Smooth muscle cell (in vitro differentiated cells): ENCODE results near the gene CD226. TPM values are rescaled to one million over a fixed set of nuclear protein-coding genes. Genes with fewer than 3 reads are reported as not detected.
"Not testable (repeated sequence)": the region's sequence is repeated elsewhere in the genome, so short reads cannot be mapped to it uniquely, and the experiment has no call there.

Source experiments
- DNase-seq: peaks from one replicate; lab custom pipeline; 2025; ENCODE audit not compliant: unreplicated experiment; lab: John Stamatoyannopoulos, UW
- H2AFZ ChIP-seq: fragments of 200-600 bp; sonication (generic); 2 replicates; pipeline ENCODE4 v1.6.0; 2016; ENCODE audit warnings: antibody characterized with exemption, low read depth, mild to moderate bottlenecking
- H3F3A ChIP-seq: fragments of 200-600 bp; sonication (generic); 2 replicates; pipeline ENCODE4 v1.6.0; 2017; ENCODE audit warnings: antibody characterized with exemption, low read depth
- H3K27ac ChIP-seq: fragments of 200-600 bp; sonication (generic); 2 replicates; pipeline ENCODE4 v1.5.1; 2016; ENCODE audit warnings: low read depth, mild to moderate bottlenecking
- H3K27me3 ChIP-seq: fragments of 200-600 bp; sonication (generic); 2 replicates; pipeline ENCODE4 v1.6.1; 2016; ENCODE audit warnings: low read depth, mild to moderate bottlenecking
- H3K36me3 ChIP-seq: fragments of 200-600 bp; sonication (generic); 2 replicates; pipeline ENCODE4 v1.5.1; 2016; ENCODE audit warnings: low read depth
- H3K4me1 ChIP-seq: fragments of 200-600 bp; sonication (generic); 2 replicates; pipeline ENCODE4 v1.5.1; 2016; ENCODE audit warnings: low read depth
- H3K4me2 ChIP-seq: fragments of 200-600 bp; sonication (generic); 2 replicates; pipeline ENCODE4 v1.6.0; 2016; ENCODE audit warnings: mild to moderate bottlenecking
- H3K4me3 ChIP-seq: fragments of 200-600 bp; sonication (generic); 2 replicates; pipeline ENCODE4 v1.5.1; 2016; ENCODE audit warnings: mild to moderate bottlenecking
- H3K79me2 ChIP-seq: fragments of 200-600 bp; sonication (generic); 2 replicates; pipeline ENCODE4 v1.6.0; 2016; ENCODE audit warnings: low read depth, mild to moderate bottlenecking
- H3K9ac ChIP-seq: fragments of 200-600 bp; sonication (generic); 2 replicates; pipeline ENCODE4 v1.6.0; 2016; ENCODE audit warnings: low read depth
- H3K9me3 ChIP-seq: fragments of 200-600 bp; sonication (generic); replicated peaks from 2 replicates; pipeline ENCODE4 v1.5.1; 2016; ENCODE audit warnings: low read depth
- H4K20me1 ChIP-seq: fragments of 200-600 bp; sonication (generic); 2 replicates; pipeline ENCODE4 v1.6.0; 2016; ENCODE audit warnings: low read depth
- CTCF ChIP-seq: fragments of 200-600 bp; sonication (generic); IDR thresholded peaks from 2 replicates; pipeline ENCODE4 v1.5.1; 2017; ENCODE audit warnings: borderline replicate concordance, mild to moderate bottlenecking, antibody characterized with exemption; ENCODE audit not compliant: insufficient read depth, poor library complexity, severe bottlenecking
- WGBS: methylation state at CpG from one replicate; pipeline ENCODE4 v1.1.7; 2016; ENCODE audit warnings: low lambda C conversion rate; 5-methylcytosine and 5-hydroxymethylcytosine counted together
- polyA plus RNA-seq: library from polyadenylated mRNA; unstranded; fragments of >200 nt; fragmentation: Nextera tagmentation; extraction: Ambion mirVana; gene quantifications from 2 replicates; pipeline ENCODE4 v1.2.1, GENCODE V29; 2016
- total RNA-seq: library from RNA; depleted of rRNA; stranded (reverse); fragments of >200 nt; gene quantifications from 2 replicates; pipeline ENCODE4 v1.2.3, GENCODE V29; 2014

The CD226 gene
- total and polyA plus RNA-seq, 2 experiments from 2014 or later = 0.02 to 0.36 TPM

GRCh38 chr18:69882965-69883668 lies 64.6 kb downstream of the CD226 start:
- no peaks in the 10 kb centered on the region for H3K4me1 ChIP-seq
- no peaks in the 10 kb centered on the region for H3K79me2 ChIP-seq
- no peaks in the 10 kb centered on the region for H3K36me3 ChIP-seq
- H3K4me3 ChIP-seq = no peak overlapping the region
- no peaks in the 10 kb centered on the region for H3K9me3 ChIP-seq
- H3K27ac ChIP-seq = no peak overlapping the region
- no peaks in the 10 kb centered on the region for H3K27me3 ChIP-seq
- H3F3A ChIP-seq = no peaks in the 10 kb centered on the region
- no peak overlapping the region for H2AFZ ChIP-seq
- 94% methylated on average over 6 of the region's 6 CpGs for WGBS
- no peak for TF ChIP-seq CTCF
- no peak overlapping the region for H3K9ac ChIP-seq
- no peak for DNase-seq
- H3K4me2 ChIP-seq = no peak overlapping the region
- H4K20me1 ChIP-seq = no peaks in the 10 kb centered on the region

GRCh38 chr18:69880083-69880482 lies 67.6 kb downstream of the CD226 start:
- no peak overlapping the region for H3K9ac ChIP-seq

GRCh38 chr18:69879051-69879450 lies 68.6 kb downstream of the CD226 start:
- H3F3A ChIP-seq, H3K27ac ChIP-seq, H3K4me3 ChIP-seq, H3K4me2 ChIP-seq, H4K20me1 ChIP-seq, H3K9me3 ChIP-seq, H3K4me1 ChIP-seq, H3K27me3 ChIP-seq, H3K9ac ChIP-seq, H3K36me3 ChIP-seq, H2AFZ ChIP-seq, H3K79me2 ChIP-seq, DNase-seq: not testable (repeated sequence)
- 72% methylated on average over 3 of the region's 3 CpGs for WGBS

More at GRCh38 chr18:69880083-69880482, 67.6 kb downstream of the CD226 start:
- DNase-seq = no peak
- Histone ChIP-seq H3K9me3 (no peaks in the 10 kb centered on the region), H3K79me2 (no peaks in the 10 kb centered on the region), H4K20me1 (no peaks in the 10 kb centered on the region), H2AFZ (no peak overlapping the region), H3F3A (no peaks in the 10 kb centered on the region), H3K36me3 (no peaks in the 10 kb centered on the region), H3K27me3 (no peaks in the 10 kb centered on the region), H3K4me2 (no peak overlapping the region), H3K4me3 (no peak overlapping the region), H3K4me1 (no peaks in the 10 kb centered on the region), H3K27ac (no peak overlapping the region)
- TF ChIP-seq CTCF = no peak
- WGBS = 90% methylated on average over 3 of the region's 3 CpGs

GRCh38 chr18:69878213-69878933 lies 69.3 kb downstream of the CD226 start:
- DNase-seq = no peak
- no peak for TF ChIP-seq CTCF
- no peaks in the 10 kb centered on the region for H3K79me2 ChIP-seq
- H3K36me3 ChIP-seq = no peaks in the 10 kb centered on the region
- WGBS = 78% methylated on average over 6 of the region's 6 CpGs
- H3F3A ChIP-seq = no peaks in the 10 kb centered on the region
- H3K27ac ChIP-seq = no peak overlapping the region
- H3K4me3 ChIP-seq = no peak overlapping the region
- no peak overlapping the region for H3K4me2 ChIP-seq
- no peak overlapping the region for H2AFZ ChIP-seq
- H3K4me1 ChIP-seq = no peaks in the 10 kb centered on the region
- H3K27me3 ChIP-seq = no peaks in the 10 kb centered on the region
- no peaks in the 10 kb centered on the region for H4K20me1 ChIP-seq
- H3K9me3 ChIP-seq = no peaks in the 10 kb centered on the region
- no peak overlapping the region for H3K9ac ChIP-seq
